ENCODE data around the gene ALAS1.

DNA sequence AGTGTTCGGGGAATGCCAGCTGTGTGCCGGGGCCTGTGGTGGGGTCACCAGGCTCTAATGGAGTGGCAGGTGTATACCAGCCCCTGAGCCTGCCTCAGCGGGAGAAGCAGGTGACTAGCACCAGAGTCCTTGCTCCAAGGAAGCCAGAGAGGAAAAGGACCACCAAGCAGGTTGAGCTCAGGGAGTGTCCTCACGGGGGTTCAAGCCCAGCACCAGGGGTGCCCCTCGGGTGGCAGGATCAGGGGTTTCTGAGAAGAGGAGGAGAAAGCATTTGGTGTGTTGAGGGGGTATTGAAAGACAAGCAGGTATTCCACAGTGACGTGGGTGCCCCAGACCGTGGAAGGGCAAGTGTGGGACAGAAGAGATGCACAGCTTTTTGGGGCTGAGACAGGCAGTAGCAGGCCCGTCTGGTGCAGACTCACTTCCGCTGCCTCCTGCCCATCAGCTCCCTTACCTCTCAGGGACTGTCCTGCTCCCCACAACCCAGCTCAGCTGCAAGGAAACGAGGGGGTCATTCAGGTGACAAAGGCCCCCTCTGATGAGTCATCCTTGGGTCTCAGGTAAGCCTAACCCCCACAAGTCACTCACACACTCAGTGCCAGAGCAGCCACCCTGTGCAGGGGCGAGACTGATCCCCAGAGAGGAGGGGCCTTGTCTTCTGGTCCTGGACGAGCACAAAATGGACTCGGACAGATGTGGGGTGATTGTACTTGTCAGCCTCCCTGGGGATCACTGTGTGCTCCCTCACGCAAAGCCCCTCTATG is 22.4 kb upstream of the ALAS1 start:
- TF ChIP-seq, protein P1, sequence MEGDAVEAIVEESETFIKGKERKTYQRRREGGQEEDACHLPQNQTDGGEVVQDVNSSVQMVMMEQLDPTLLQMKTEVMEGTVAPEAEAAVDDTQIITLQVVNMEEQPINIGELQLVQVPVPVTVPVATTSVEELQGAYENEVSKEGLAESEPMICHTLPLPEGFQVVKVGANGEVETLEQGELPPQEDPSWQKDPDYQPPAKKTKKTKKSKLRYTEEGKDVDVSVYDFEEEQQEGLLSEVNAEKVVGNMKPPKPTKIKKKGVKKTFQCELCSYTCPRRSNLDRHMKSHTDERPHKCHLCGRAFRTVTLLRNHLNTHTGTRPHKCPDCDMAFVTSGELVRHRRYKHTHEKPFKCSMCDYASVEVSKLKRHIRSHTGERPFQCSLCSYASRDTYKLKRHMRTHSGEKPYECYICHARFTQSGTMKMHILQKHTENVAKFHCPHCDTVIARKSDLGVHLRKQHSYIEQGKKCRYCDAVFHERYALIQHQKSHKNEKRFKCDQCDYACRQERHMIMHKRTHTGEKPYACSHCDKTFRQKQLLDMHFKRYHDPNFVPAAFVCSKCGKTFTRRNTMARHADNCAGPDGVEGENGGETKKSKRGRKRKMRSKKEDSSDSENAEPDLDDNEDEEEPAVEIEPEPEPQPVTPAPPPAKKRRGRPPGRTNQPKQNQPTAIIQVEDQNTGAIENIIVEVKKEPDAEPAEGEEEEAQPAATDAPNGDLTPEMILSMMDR (IDR thresholded peaks at IDR 0.05; ENCODE audit: extremely low read depth in 1 of 2, insufficient read depth in 1 of 2, low read depth in 1 of 2, low read length in 2 of 2) = no peak
- TF ChIP-seq POLR2AphosphoS5 (IDR thresholded peaks at IDR 0.05; ENCODE audit: insufficient read depth, low read depth, low read length) (no peak), FOS (IDR thresholded peaks at IDR 0.05; ENCODE audit: borderline replicate concordance, insufficient read depth, low read length) (no peak), EZH2 (IDR thresholded peaks at IDR 0.05; ENCODE audit: borderline replicate concordance, low read depth, low read length, severe bottlenecking) (no peak), MYC (IDR thresholded peaks at IDR 0.05; ENCODE audit: low read depth, low read length) (no peak), JUN (IDR thresholded peaks at IDR 0.05; ENCODE audit: borderline replicate concordance, insufficient read depth, insufficient read length, low read depth) (no peak), POLR2A (IDR thresholded peaks at IDR 0.05; ENCODE audit: low read depth, low read length) (no peak)
- TF ChIP-seq, protein P2, sequence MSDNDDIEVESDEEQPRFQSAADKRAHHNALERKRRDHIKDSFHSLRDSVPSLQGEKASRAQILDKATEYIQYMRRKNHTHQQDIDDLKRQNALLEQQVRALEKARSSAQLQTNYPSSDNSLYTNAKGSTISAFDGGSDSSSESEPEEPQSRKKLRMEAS (IDR thresholded peaks at IDR 0.05; ENCODE audit: insufficient read depth, insufficient read length) = no peak
